HG03175 (cell line): ENCODE results near the gene COG4.

Experiments
- ATAC-seq: cut with Tn5 transposase; IDR thresholded peaks from one replicate; pipeline ENCODE4 v1.9.1; 2021; ENCODE audit warnings: mild to moderate bottlenecking, moderate library complexity; ENCODE audit not compliant: unreplicated experiment

The COG4 gene

DNA sequence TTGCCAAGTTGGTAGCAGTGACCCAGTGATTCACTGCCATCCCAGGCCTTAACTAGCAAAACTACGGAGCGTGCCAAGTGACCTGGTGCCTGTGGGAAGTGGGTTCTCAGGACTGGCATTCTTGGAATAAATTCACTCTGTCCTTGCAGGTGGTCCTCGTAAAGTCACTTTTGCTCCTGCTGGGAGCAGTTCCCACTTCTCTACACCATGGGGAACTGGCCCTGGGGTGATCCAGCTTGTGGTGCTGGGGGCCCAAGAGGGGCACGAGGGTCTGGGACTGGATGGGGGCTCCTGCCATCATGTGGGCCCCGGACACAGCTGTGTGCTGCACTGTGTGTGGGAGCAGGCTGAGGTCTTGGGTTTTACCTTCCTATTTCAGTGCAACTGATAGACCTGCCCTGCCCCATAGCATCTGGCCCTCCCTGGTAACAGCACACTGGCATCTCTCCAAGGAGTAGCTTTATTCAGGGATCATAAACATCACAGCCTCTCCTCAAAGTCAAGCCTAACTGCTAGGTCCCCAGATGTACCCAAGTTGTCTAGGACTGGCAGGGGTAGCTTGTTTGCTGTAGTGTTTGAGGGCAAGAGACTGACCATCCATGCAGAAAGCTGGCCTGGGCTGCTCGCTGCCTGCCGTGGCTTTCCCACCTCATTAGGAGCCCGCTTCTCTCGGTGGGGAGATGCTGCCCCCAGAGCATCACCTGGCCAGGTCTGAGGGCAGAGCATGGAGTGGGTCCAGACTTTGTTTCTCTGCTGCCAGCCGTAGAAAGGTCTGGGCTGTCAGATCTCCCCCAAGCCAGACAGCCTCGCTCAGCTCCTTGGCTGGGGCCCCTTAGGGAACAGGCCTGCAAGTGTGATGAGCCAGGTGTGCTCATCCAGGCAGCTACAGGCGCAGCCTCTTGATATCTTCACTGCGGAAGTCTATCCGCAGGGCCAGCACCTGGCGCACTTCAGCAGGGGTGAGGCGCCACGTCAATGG lies 42.9 kb downstream of the COG4 start:
- ATAC-seq = no peak

DNA sequence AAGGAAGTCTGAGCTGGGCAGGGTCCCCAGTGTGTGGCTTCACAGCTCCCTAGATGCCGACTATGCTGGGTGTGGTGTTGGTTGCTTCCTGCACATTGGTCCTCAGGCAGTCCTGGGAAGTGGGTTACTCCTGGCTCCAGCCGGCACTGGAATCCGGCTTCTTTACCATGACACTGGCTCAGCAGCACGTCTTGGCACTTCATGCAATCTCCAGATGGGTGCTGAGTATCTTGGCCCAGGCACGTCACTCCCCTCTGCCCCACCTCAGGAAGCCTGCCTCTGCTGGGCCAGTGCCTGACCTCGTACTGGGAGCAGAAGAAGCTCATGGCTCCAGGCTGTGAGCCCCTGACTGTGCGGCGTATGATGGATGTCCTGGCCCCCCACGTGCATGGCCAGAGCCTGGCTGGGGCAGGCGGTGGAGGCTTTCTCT lies 44.4 kb downstream of the COG4 start:
- ATAC-seq = no peak

DNA sequence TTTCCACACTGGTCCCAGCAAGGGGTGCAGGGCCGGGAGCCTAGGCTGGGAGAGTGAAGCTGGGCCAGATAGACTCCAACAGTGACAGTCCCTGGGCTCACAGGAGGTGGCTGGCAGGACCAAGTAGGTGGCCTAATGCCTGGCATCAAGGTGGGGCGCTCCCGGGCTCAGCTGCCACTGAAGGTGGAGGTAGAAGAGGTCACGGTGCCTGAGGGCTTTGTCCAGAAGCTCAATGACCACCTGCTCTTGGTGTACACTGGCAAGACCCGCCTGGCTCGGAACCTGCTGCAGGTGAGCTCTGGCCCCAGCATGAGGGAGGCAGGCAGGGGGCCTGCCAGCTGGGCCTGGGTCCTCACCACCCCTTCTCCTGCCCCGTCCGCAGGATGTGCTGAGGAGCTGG lies 45.2 kb downstream of the COG4 start:
- no peak for ATAC-seq

DNA sequence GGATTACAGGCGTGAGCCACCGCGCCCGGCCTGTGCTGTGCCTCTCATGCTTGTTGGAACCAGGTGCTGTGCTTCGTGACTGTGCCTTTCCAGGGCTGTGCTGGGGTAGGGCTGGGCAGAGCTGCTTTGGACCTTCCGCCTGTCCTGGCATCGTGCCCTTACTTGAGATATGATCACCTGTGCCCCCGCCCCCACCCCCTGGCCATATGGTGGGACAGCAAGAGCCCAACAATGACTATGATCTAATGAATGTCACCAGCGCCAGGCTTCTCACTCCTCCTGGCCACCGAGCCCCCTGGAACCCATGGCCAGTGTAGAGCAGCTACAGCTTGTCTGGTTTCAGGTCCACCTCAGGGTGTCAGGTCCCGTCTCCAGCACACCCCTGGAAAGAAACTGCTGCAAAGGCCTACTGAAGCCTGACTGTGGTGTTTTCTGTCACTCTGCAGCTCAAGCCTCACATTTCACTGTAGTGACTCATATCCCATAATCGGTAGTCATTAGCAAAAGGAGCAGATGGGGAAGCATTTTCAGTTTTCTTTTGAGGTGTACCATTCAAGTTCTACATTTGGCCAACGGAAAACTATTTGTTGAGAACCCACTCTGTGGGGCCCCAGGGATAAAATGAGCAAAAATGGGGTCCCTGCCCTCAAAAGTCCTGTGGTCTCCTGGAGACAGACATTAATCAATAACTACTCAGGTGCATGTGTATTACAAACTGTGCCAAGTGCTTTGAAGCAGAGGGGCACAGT lies 46.9 kb downstream of the COG4 start:
- peak; percentile 91 for ATAC-seq

DNA sequence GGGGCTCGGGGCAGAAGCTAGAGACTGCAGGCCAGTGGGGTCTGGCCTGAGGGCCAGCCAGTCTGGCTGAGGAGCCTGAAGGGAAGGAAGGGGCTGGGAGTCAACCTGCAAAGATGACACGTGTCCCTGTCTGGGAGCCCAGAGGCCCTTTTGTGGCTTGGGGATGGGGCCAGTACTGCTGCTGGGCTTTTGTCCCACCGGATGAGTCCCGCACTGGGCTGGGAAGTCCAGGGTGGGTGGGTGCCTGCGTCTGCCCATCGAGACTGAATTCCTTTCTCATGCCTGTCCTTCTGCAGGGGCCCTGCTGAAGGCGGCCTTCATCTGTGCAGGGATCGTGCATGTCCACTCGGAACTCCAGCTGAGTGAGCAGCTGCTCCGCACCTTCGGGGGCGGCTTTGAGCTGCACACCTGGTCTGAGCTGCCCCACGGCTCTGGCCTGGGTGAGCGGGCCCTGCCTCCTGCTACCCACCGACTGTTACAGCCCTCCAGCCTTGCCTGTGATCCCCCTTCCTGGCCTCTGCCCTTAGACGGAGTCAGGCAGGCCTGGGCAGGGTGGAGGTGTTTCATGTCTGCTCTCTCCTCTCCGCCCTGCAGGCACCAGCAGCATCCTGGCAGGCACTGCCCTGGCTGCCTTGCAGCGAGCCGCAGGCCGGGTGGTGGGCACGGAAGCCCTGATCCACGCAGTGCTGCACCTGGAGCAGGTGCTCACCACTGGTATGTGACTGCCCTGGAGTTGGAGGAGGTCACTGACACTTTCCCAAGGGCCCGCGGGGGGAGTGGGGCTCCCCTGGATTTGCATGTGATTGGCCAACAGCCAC lies 48.1 kb downstream of the COG4 start:
- ATAC-seq = no peak

GRCh38 chr16:70474320-70475053 lies 48.9 kb downstream of the COG4 start:
- ATAC-seq = no peak

DNA sequence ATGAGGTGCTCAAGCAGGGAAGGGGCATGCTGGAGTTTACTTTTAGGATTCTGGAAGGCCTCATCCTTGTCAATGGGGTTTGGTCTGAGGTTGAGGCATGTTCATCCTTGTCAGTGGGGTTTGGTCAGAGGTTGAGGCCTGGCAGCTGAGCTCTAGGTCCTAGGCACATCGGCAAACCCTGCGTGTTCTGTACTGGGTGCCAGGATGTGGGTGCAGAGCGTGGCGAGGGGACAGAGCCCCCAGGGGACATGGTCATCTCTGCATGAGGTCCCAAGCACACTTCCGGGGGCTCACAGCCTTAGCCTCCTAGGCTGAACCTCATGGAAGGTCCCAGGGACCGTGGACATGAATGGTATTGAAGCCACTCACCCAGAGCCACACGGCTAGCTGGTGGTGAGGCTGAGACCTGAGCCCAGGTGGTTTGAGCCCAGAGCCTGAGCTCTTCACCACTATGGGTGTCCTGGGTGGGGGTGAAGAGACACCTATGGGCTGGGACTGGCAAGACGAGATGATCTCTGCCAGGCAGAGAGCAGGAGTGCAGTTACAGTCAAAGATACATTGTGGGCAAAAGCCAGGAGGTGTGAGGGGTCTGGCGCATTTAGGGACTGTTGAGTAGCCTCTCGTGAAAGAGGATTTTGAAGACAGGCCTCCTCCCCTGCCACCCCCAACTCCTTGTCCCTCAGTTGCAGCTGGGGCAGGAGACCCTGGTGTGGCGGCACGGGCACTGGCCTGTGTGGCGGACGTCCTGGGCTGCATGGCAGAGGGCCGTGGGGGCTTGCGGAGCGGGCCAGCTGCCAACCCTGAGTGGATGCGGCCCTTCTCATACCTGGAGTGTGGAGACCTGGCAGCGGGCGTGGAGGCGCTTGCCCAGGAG lies 49.7 kb downstream of the COG4 start:
- no peak for ATAC-seq

- ATAC-seq = no peak
Measured at GRCh38 chr16:70472786-70473433, 50.4 kb downstream of the COG4 start.

DNA sequence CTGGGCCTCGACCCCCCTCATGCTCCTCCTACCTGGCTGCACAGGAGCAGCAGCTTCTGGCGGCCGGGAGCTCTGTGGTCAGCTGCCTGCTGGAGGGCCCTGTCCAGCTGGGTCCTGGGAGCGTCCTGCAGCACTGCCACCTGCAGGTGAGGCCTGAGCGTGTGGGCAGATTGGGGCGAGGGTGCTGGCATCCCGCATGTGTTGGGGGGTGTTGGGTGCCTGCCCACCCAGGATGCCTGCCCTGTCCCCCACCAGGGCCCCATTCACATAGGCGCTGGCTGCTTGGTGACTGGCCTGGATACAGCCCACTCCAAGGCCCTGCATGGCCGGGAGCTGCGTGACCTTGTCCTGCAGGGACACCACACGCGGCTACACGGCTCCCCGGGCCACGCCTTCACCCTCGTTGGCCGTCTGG lies 52.4 kb downstream of the COG4 start:
- no peak for ATAC-seq

DNA sequence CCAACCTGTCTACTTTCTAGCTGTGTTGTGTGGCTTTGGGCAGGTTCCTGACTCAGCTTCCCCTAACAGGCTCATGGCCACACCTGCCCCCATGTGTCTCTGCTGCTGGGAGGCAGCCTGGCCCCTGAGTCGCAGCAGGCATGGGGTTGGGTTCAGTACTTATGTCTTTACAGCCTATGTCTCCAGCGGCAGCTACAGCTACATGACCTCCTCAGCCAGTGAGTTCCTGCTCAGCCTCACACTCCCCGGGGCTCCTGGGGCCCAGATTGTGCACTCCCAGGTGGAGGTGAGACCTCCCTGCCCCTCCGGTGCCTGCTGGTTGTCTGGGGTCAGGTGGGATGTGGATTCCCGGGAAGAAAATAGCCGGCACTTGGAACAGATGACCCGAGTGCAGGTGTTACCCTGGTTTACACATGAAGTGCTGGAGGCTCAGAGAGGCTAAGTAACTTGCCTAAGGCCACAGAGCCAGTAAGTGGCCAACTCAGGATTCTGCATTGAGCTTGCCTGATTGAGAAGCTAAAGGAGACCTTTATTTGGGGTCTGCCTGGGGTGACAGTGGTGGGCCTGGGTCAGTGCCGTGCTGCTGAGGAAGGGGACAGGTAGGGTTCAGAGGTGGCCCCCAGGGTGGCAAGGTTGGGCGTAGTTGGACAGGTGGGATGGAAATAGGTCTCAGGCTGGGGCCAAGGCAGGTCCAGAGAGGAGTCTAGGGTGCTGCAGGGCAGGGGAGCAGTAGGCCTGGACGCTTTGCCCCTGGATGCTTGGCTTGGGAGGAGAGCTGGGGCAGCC lies 53.0 kb downstream of the COG4 start:
- no peak for ATAC-seq

GRCh38 chr16:70468776-70469525 lies 54.4 kb downstream of the COG4 start:
- ATAC-seq = no peak

DNA sequence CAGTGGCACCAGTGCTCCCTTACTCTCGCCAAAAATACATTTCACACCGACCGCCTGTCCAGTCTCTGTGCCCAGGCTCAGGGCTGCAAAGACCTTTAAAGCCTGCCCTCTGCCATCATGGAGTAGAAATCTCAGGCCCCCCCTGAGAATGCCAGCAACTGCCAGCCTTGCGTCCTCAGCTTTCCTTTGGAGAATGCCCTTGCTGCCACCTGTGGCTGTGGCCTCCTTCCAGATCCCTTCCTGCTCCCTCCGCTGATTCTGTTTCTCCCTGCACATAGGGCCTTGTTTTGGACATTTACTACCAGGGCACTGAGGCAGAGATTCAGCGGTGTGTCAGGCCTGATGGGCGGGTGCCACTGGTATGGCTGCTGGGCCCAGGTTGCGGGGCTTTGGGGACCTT lies 55.7 kb downstream of the COG4 start:
- no peak for ATAC-seq

DNA sequence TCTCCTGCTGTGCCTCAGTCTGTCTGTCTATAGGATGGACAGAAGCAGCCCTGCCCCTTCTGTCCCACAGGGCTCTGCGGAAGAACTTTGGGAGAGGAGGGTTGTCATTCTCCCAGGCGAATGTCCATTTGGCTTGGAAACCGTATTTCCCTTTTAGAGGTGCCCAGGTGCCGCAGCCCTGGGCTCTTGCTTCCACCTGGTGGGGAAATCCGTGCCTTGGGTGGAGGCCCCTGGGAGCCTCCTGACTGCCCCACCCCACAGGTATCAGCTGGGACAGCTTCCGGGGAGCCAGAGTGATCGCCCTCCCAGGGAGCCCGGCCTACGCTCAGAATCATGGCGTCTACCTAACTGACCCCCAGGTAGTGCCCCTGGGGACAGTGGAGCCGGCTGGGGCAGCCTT lies 56.2 kb downstream of the COG4 start:
- no peak for ATAC-seq

GRCh38 chr16:70466805-70467076 lies 56.6 kb downstream of the COG4 start:
- ATAC-seq = no peak

GRCh38 chr16:70465999-70466804 lies 57.2 kb downstream of the COG4 start:
- no peak for ATAC-seq

GRCh38 chr16:70463235-70463634 lies 60.1 kb downstream of the COG4 start:
- ATAC-seq = no peak

- no peak for ATAC-seq
Measured at GRCh38 chr16:70460737-70461261, 62.6 kb downstream of the COG4 start.
